Measurements from ENCODE around the gene PLEKHA7. TPM values are rescaled to one million over a fixed set of nuclear protein-coding genes. Genes with fewer than 3 reads are reported as not detected.

Gene PLEKHA7
- total and polyA plus RNA-seq, 8 donors = 12.8 to 82.3 (median 46.6) TPM

- Histone ChIP-seq H3K4me1 (no peaks in the 10 kb centered on the region), H3K4me3 (no peak overlapping the region), H3K36me3 (peaks cover 13 to 55% (median 49%) of the 10 kb centered on the region in 4 donors), H3K27ac (no peak overlapping the region), H3K27me3 (no peaks in the 10 kb centered on the region), H3K9me3 (no peaks in the 10 kb centered on the region)
- TF ChIP-seq EP300 (IDR thresholded peaks at IDR 0.05) (no peak), POLR2A (IDR thresholded peaks at IDR 0.05) (no peak), POLR2AphosphoS5 (IDR thresholded peaks at IDR 0.05) (no peak)
- TF ChIP-seq, protein P1, sequence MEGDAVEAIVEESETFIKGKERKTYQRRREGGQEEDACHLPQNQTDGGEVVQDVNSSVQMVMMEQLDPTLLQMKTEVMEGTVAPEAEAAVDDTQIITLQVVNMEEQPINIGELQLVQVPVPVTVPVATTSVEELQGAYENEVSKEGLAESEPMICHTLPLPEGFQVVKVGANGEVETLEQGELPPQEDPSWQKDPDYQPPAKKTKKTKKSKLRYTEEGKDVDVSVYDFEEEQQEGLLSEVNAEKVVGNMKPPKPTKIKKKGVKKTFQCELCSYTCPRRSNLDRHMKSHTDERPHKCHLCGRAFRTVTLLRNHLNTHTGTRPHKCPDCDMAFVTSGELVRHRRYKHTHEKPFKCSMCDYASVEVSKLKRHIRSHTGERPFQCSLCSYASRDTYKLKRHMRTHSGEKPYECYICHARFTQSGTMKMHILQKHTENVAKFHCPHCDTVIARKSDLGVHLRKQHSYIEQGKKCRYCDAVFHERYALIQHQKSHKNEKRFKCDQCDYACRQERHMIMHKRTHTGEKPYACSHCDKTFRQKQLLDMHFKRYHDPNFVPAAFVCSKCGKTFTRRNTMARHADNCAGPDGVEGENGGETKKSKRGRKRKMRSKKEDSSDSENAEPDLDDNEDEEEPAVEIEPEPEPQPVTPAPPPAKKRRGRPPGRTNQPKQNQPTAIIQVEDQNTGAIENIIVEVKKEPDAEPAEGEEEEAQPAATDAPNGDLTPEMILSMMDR (IDR thresholded peaks at IDR 0.05) = no peak
- WGBS, 5 donors = 86 to 94% (median 91%) methylated on average over 4 of the region's 4 CpGs
- intact Hi-C loops (cut with DNase I; ENCODE audit: low total_unique reads) = no loop called here
- no peak for DNase-seq
These were observed 172.2 kb downstream of the PLEKHA7 start for GRCh38 chr11:16841984-16842383.

GRCh38 chr11:16841481-16841880 lies 172.7 kb downstream of the PLEKHA7 start:
- TF ChIP-seq EP300 (IDR thresholded peaks at IDR 0.05) (no peak), POLR2A (IDR thresholded peaks at IDR 0.05) (no peak), POLR2AphosphoS5 (IDR thresholded peaks at IDR 0.05) (no peak)
- TF ChIP-seq, protein P1 (IDR thresholded peaks at IDR 0.05) = no peak
- no peak for DNase-seq
- no peaks in the 10 kb centered on the region for H3K27me3 ChIP-seq
- 88 to 93% (median 90%) methylated on average over 9 of the region's 9 CpGs for WGBS, 5 donors
- H3K4me1 ChIP-seq = no peaks in the 10 kb centered on the region
- peaks cover 13 to 52% (median 49%) of the 10 kb centered on the region in 4 donors for H3K36me3 ChIP-seq
- H3K27ac ChIP-seq = no peak overlapping the region
- no peaks in the 10 kb centered on the region for H3K9me3 ChIP-seq
- intact Hi-C loops (cut with DNase I; ENCODE audit: low total_unique reads) = no loop called here
- H3K4me3 ChIP-seq = no peak overlapping the region

GRCh38 chr11:16840951-16841350 lies 173.3 kb downstream of the PLEKHA7 start:
- Histone ChIP-seq H3K27me3 (no peaks in the 10 kb centered on the region), H3K4me3 (no peak overlapping the region), H3K9me3 (no peaks in the 10 kb centered on the region), H3K4me1 (no peaks in the 10 kb centered on the region), H3K27ac (no peak overlapping the region), H3K36me3 (peaks cover 13 to 51% (median 48%) of the 10 kb centered on the region in 4 donors)
- intact Hi-C loops (cut with DNase I; ENCODE audit: low total_unique reads) = no loop called here
- TF ChIP-seq POLR2AphosphoS5 (IDR thresholded peaks at IDR 0.05) (no peak), EP300 (IDR thresholded peaks at IDR 0.05) (no peak), POLR2A (IDR thresholded peaks at IDR 0.05) (no peak)
- TF ChIP-seq, protein P1 (IDR thresholded peaks at IDR 0.05) = no peak
- no peak for DNase-seq
- WGBS, 5 donors = 86 to 96% (median 94%) methylated on average over 2 of the region's 2 CpGs

- Histone ChIP-seq H3K9me3 (no peaks in the 10 kb centered on the region), H3K27me3 (no peaks in the 10 kb centered on the region), H3K4me1 (no peaks in the 10 kb centered on the region), H3K4me3 (no peak overlapping the region), H3K36me3 (peaks cover 13 to 58% (median 42%) of the 10 kb centered on the region in 4 donors), H3K27ac (no peak overlapping the region)
- TF ChIP-seq, protein P1 (IDR thresholded peaks at IDR 0.05) = no peak
- TF ChIP-seq EP300 (IDR thresholded peaks at IDR 0.05) = no peak
- TF ChIP-seq POLR2AphosphoS5 (IDR thresholded peaks at IDR 0.05) = no peak
- TF ChIP-seq POLR2A (IDR thresholded peaks at IDR 0.05) = no peak
- WGBS, 5 donors = 71 to 89% (median 80%) methylated on average over 3 of the region's 3 CpGs
- no peak for DNase-seq
- intact Hi-C loops (cut with DNase I; ENCODE audit: low total_unique reads) = no loop called here
These were observed 174.4 kb downstream of the PLEKHA7 start for GRCh38 chr11:16839821-16840220.
